ENCODE measurements around the gene MGLL. TPM values are rescaled to one million over a fixed set of nuclear protein-coding genes. Genes with fewer than 3 reads are reported as not detected.

The MGLL gene
- total and polyA plus RNA-seq, 4 experiments from 2014 or later, result 0.77 to 4.8 (median 2.3) TPM

DNA sequence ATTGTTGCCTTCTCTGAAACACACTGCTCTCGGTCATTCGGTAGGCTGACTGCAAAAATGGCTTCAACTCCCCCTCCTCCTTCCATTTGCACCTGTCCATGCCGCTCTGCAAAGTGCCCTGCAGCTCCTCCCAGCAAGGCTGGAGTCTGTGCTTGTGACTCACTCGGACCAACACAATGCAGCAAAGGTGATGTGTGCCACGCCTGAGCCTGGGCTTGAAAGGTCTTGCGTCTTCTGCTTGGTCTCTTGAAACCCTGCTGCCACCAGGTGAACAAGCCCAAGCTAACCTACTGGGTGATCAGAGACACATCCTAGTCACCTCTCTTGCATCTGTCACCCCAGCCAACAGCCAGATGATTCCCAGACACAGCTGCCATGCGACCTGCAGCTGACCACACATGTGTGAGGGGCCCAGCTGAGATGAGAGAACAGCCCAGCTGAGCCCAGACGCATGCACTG lies 71.1 kb downstream of the MGLL start:
- Histone ChIP-seq H3K27me3 (ENCODE audit: insufficient read depth, low read length) (no peaks in the 10 kb centered on the region), H3K27ac (ENCODE audit: low read depth, low read length) (no peak overlapping the region)

GRCh38 chr3:127750226-127751031 lies 71.9 kb downstream of the MGLL start:
- H3K4me1 ChIP-seq (ENCODE audit: insufficient read depth, low read length), result peaks cover 7% of the 10 kb centered on the region
- Mint-ChIP-seq H3K4me3 (no peak overlapping the region), H3K9me3 (no peaks in the 10 kb centered on the region), H3K4me1 (peaks cover 0 to 6% (median 2%) of the 10 kb centered on the region in 4 donors), H3K27ac (no peak overlapping the region), H3K27me3 (peaks cover 8% of the 10 kb centered on the region in 2 donors), H3K36me3 (no peaks in the 10 kb centered on the region)
- no peak for DNase-seq
- H3K27ac ChIP-seq (ENCODE audit: low read depth, low read length), result no peak overlapping the region
- H3K27me3 ChIP-seq (ENCODE audit: insufficient read depth, low read length), result no peaks in the 10 kb centered on the region
- no peaks in the 10 kb centered on the region for H3K36me3 ChIP-seq (ENCODE audit: insufficient read depth, low read length)
- CTCF ChIA-PET (ENCODE audit: partially characterized antibody), result no interaction called here
- H3K9me3 ChIP-seq (ENCODE audit: control insufficient read depth in 1 of 2, low read length in 2 of 2), result no peaks in the 10 kb centered on the region
- intact Hi-C loops (cut with micrococcal nuclease), result no loop called here
- POLR2A ChIA-PET (ENCODE audit: partially characterized antibody), result no interaction called here
- H3K4me3 ChIP-seq (ENCODE audit: low read length in 2 of 2), result no peak overlapping the region

More for the DNA sequence above, 71.1 kb downstream of the MGLL start:
- H3K4me3 ChIP-seq (ENCODE audit: low read length in 2 of 2), result no peak overlapping the region
- H3K27ac Mint-ChIP-seq, result no peak overlapping the region
- H3K4me3 Mint-ChIP-seq, result no peak overlapping the region
- POLR2A ChIA-PET (ENCODE audit: partially characterized antibody), result no interaction called here
- H3K36me3 ChIP-seq (ENCODE audit: insufficient read depth, low read length), result no peaks in the 10 kb centered on the region
- H3K27me3 Mint-ChIP-seq, result peaks cover 8% of the 10 kb centered on the region in 2 donors
- H3K4me1 ChIP-seq (ENCODE audit: insufficient read depth, low read length), result peaks cover 7% of the 10 kb centered on the region
- CTCF ChIA-PET (ENCODE audit: partially characterized antibody), result no interaction called here
- intact Hi-C loops (cut with micrococcal nuclease), result no loop called here
- H3K9me3 Mint-ChIP-seq, result no peaks in the 10 kb centered on the region
- H3K4me1 Mint-ChIP-seq, result peaks cover 0 to 7% (median 2%) of the 10 kb centered on the region in 4 donors
- no peak for DNase-seq
- no peaks in the 10 kb centered on the region for H3K36me3 Mint-ChIP-seq
- no peaks in the 10 kb centered on the region for H3K9me3 ChIP-seq (ENCODE audit: control insufficient read depth in 1 of 2, low read length in 2 of 2)

GRCh38 chr3:127749787-127750225 lies 72.5 kb downstream of the MGLL start:
- DNase-seq, result no peak
- no peaks in the 10 kb centered on the region for H3K36me3 Mint-ChIP-seq
- H3K27ac ChIP-seq (ENCODE audit: low read depth, low read length), result no peak overlapping the region
- peaks cover 0 to 2% (median 0%) of the 10 kb centered on the region in 4 donors for H3K4me1 Mint-ChIP-seq
- H3K4me3 Mint-ChIP-seq, result no peak overlapping the region
- H3K36me3 ChIP-seq (ENCODE audit: insufficient read depth, low read length), result no peaks in the 10 kb centered on the region
- H3K27me3 Mint-ChIP-seq, result peaks cover 5 to 8% of the 10 kb centered on the region in 2 donors
- no peaks in the 10 kb centered on the region for H3K27me3 ChIP-seq (ENCODE audit: insufficient read depth, low read length)
- ChIA-PET CTCF (ENCODE audit: partially characterized antibody) (no interaction called here), POLR2A (ENCODE audit: partially characterized antibody) (no interaction called here)
- H3K27ac Mint-ChIP-seq, result no peak overlapping the region
- no peak overlapping the region for H3K4me3 ChIP-seq (ENCODE audit: low read length in 2 of 2)
- H3K9me3 ChIP-seq (ENCODE audit: control insufficient read depth in 1 of 2, low read length in 2 of 2), result no peaks in the 10 kb centered on the region
- intact Hi-C loops (cut with micrococcal nuclease), result no loop called here
- peaks cover 4% of the 10 kb centered on the region for H3K4me1 ChIP-seq (ENCODE audit: insufficient read depth, low read length)
- no peaks in the 10 kb centered on the region for H3K9me3 Mint-ChIP-seq

GRCh38 chr3:127749361-127749760 lies 73.0 kb downstream of the MGLL start:
- Histone ChIP-seq H3K9me3 (ENCODE audit: control insufficient read depth in 1 of 2, low read length in 2 of 2) (no peaks in the 10 kb centered on the region), H3K4me1 (ENCODE audit: insufficient read depth, low read length) (no peaks in the 10 kb centered on the region), H3K27ac (ENCODE audit: low read depth, low read length) (no peak overlapping the region), H3K36me3 (ENCODE audit: insufficient read depth, low read length) (no peaks in the 10 kb centered on the region), H3K4me3 (ENCODE audit: low read length in 2 of 2) (no peak overlapping the region), H3K27me3 (ENCODE audit: insufficient read depth, low read length) (no peaks in the 10 kb centered on the region)
- no peaks in the 10 kb centered on the region for H3K9me3 Mint-ChIP-seq
- H3K4me1 Mint-ChIP-seq, result peaks cover 0 to 1% (median 0%) of the 10 kb centered on the region in 4 donors
- POLR2A ChIA-PET (ENCODE audit: partially characterized antibody), result no interaction called here
- H3K36me3 Mint-ChIP-seq, result no peaks in the 10 kb centered on the region
- DNase-seq, result no peak
- intact Hi-C loops (cut with micrococcal nuclease), result no loop called here
- H3K4me3 Mint-ChIP-seq, result no peak overlapping the region
- CTCF ChIA-PET (ENCODE audit: partially characterized antibody), result no interaction called here
- H3K27me3 Mint-ChIP-seq, result peaks cover 8% of the 10 kb centered on the region in 2 donors
- H3K27ac Mint-ChIP-seq, result peak overlapping the region in 2 of 7 donors; percentile 0 to 14

- no peaks in the 10 kb centered on the region for H3K36me3 Mint-ChIP-seq
- H3K4me3 Mint-ChIP-seq, result no peak overlapping the region
- Histone ChIP-seq H3K27me3 (ENCODE audit: insufficient read depth, low read length) (no peaks in the 10 kb centered on the region), H3K36me3 (ENCODE audit: insufficient read depth, low read length) (no peaks in the 10 kb centered on the region), H3K9me3 (ENCODE audit: control insufficient read depth in 1 of 2, low read length in 2 of 2) (no peaks in the 10 kb centered on the region), H3K4me3 (ENCODE audit: low read length in 2 of 2) (no peak overlapping the region), H3K4me1 (ENCODE audit: insufficient read depth, low read length) (no peaks in the 10 kb centered on the region), H3K27ac (ENCODE audit: low read depth, low read length) (no peak overlapping the region)
- peaks cover 0 to 1% (median 0%) of the 10 kb centered on the region in 4 donors for H3K4me1 Mint-ChIP-seq
- no peaks in the 10 kb centered on the region for H3K9me3 Mint-ChIP-seq
- DNase-seq, result no peak
- intact Hi-C loops (cut with micrococcal nuclease), result no loop called here
- ChIA-PET CTCF (ENCODE audit: partially characterized antibody) (no interaction called here), POLR2A (ENCODE audit: partially characterized antibody) (no interaction called here)
- H3K27ac Mint-ChIP-seq, result no peak overlapping the region
- peaks cover 5 to 6% of the 10 kb centered on the region in 2 donors for H3K27me3 Mint-ChIP-seq
Measured at GRCh38 chr3:127748754-127749327, 73.5 kb downstream of the MGLL start.

GRCh38 chr3:127747751-127748521 lies 74.4 kb downstream of the MGLL start:
- no peaks in the 10 kb centered on the region for H3K9me3 Mint-ChIP-seq
- no peaks in the 10 kb centered on the region for H3K27me3 ChIP-seq (ENCODE audit: insufficient read depth, low read length)
- H3K4me3 ChIP-seq (ENCODE audit: low read length in 2 of 2), result no peak overlapping the region
- ChIA-PET CTCF (ENCODE audit: partially characterized antibody) (no interaction called here), POLR2A (ENCODE audit: partially characterized antibody) (no interaction called here)
- intact Hi-C loops (cut with micrococcal nuclease), result no loop called here
- H3K4me1 ChIP-seq (ENCODE audit: insufficient read depth, low read length), result no peaks in the 10 kb centered on the region
- H3K36me3 ChIP-seq (ENCODE audit: insufficient read depth, low read length), result no peaks in the 10 kb centered on the region
- DNase-seq, result no peak
- peaks cover 5 to 8% of the 10 kb centered on the region in 2 donors for H3K27me3 Mint-ChIP-seq
- H3K4me1 Mint-ChIP-seq, result peaks cover 0 to 1% (median 0%) of the 10 kb centered on the region in 4 donors
- no peaks in the 10 kb centered on the region for H3K36me3 Mint-ChIP-seq
- no peak overlapping the region for H3K4me3 Mint-ChIP-seq
- H3K27ac Mint-ChIP-seq, result no peak overlapping the region
- no peaks in the 10 kb centered on the region for H3K9me3 ChIP-seq (ENCODE audit: control insufficient read depth in 1 of 2, low read length in 2 of 2)
- H3K27ac ChIP-seq (ENCODE audit: low read depth, low read length), result no peak overlapping the region

GRCh38 chr3:127747066-127747465 lies 75.2 kb downstream of the MGLL start:
- CTCF ChIA-PET (ENCODE audit: partially characterized antibody), result no interaction called here
- DNase-seq, result no peak

More at GRCh38 chr3:127747066-127747465, 75.2 kb downstream of the MGLL start:
- Mint-ChIP-seq H3K4me1 (peaks cover 0 to 1% (median 0%) of the 10 kb centered on the region in 4 donors), H3K36me3 (no peaks in the 10 kb centered on the region), H3K9me3 (no peaks in the 10 kb centered on the region), H3K27ac (no peak overlapping the region), H3K27me3 (peaks cover 7 to 8% of the 10 kb centered on the region in 2 donors), H3K4me3 (no peak overlapping the region)
- intact Hi-C loops (cut with micrococcal nuclease), result no loop called here
- Histone ChIP-seq H3K27ac (ENCODE audit: low read depth, low read length) (no peak overlapping the region), H3K27me3 (ENCODE audit: insufficient read depth, low read length) (no peaks in the 10 kb centered on the region), H3K36me3 (ENCODE audit: insufficient read depth, low read length) (no peaks in the 10 kb centered on the region), H3K4me3 (ENCODE audit: low read length in 2 of 2) (no peak overlapping the region), H3K4me1 (ENCODE audit: insufficient read depth, low read length) (no peaks in the 10 kb centered on the region), H3K9me3 (ENCODE audit: control insufficient read depth in 1 of 2, low read length in 2 of 2) (no peaks in the 10 kb centered on the region)
- POLR2A ChIA-PET (ENCODE audit: partially characterized antibody), result no interaction called here
